ENCODE data around the gene ERAP2.

DNA sequence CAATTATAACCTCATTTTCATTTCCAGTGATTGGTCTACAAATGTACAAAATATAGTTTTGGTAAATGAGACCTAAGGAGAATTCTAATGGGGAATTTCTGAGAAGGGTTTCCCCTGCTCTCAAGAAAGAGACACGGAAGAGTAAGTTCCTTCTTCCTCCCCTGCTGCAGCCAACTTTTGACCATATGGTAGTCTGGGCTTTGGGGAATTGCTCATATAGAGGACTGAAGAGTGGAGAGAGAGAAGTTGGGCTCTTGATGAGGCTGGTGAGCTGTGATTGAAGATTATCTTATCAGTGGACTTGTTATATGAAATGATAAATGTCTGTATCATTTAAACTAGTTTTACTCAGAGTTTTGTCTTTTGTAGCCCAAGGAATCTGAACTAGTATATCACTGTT is 55.3 kb downstream of the ERAP2 start:
- TF ChIP-seq EZH2 (IDR thresholded peaks at IDR 0.05; ENCODE audit: low read length) = no peak
- TF ChIP-seq, protein P1, sequence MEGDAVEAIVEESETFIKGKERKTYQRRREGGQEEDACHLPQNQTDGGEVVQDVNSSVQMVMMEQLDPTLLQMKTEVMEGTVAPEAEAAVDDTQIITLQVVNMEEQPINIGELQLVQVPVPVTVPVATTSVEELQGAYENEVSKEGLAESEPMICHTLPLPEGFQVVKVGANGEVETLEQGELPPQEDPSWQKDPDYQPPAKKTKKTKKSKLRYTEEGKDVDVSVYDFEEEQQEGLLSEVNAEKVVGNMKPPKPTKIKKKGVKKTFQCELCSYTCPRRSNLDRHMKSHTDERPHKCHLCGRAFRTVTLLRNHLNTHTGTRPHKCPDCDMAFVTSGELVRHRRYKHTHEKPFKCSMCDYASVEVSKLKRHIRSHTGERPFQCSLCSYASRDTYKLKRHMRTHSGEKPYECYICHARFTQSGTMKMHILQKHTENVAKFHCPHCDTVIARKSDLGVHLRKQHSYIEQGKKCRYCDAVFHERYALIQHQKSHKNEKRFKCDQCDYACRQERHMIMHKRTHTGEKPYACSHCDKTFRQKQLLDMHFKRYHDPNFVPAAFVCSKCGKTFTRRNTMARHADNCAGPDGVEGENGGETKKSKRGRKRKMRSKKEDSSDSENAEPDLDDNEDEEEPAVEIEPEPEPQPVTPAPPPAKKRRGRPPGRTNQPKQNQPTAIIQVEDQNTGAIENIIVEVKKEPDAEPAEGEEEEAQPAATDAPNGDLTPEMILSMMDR (optimal IDR thresholded peaks at IDR 0.05 in 1 of 3, IDR thresholded peaks at IDR 0.05 in 1 of 3, conservative IDR thresholded peaks at IDR 0.05 in 1 of 3; ENCODE audit: extremely low read depth in 1 of 3, insufficient read depth in 2 of 3, low read length in 3 of 3) = no peak
